Activated naive CD8-positive, alpha-beta T cell treated with anti-CD3 and anti-CD28 coated beads for 36 hours (primary cell): ENCODE data around the gene KAZN. TPM values are rescaled to one million over a fixed set of nuclear protein-coding genes. Genes with fewer than 3 reads are reported as not detected.
A peak's percentile ranks its signal among the peaks of the same experiment; 100 is the strongest.

Source experiments
- DNase-seq: peaks from one replicate; pipeline ENCODE4 v3.0.0; 2021
- H3K27ac Mint-ChIP-seq: one replicate; pipeline ENCODE4 v1.8.0; 2022; ENCODE audit warnings: mild to moderate bottlenecking, moderate library complexity, mixed read lengths
- H3K27me3 Mint-ChIP-seq: one replicate; pipeline ENCODE4 v1.8.0; 2022; ENCODE audit warnings: mild to moderate bottlenecking, mixed read lengths
- H3K36me3 Mint-ChIP-seq: one replicate; pipeline ENCODE4 v1.8.0; 2021; ENCODE audit warnings: mild to moderate bottlenecking, mixed read lengths
- H3K4me1 Mint-ChIP-seq: one replicate; pipeline ENCODE4 v1.8.0; 2021; ENCODE audit warnings: mixed read lengths
- H3K4me3 Mint-ChIP-seq: one replicate; pipeline ENCODE4 v1.8.0; 2022; ENCODE audit warnings: mild to moderate bottlenecking, moderate library complexity, mixed read lengths
- H3K9me3 Mint-ChIP-seq: one replicate; pipeline ENCODE4 v1.8.0; 2022; ENCODE audit warnings: mixed read lengths
- total RNA-seq, 2 experiments: library from RNA; stranded (reverse); gene quantifications; one replicate each; pipeline ENCODE4 v1.2.3, GENCODE V29; 2021

KAZN gene
- total RNA-seq, 2 experiments from 2014 or later = 0.74 to 1.5 TPM

DNA sequence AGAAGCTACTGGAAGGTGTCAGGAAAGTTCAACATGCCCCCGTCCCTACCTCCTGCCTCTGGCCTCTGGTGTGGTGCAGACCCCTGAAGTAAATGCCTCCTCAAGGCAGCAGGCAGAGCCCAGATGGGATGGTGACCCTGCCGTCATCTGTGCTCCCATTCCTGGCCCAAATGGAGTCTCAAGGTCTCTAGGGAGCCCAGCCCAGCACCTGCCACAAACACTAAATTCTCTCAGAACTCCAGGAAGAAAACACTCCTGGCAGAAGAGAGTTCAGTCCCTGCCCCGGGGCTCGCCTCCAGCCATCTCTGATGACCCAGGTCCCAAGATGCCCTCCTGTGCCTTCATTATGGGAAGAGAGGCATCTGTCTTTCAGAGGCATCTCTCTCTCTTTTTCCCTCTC lies 293.5 kb downstream of the KAZN start:
- Mint-ChIP-seq H3K27ac (no peak overlapping the region), H3K36me3 (no peaks in the 10 kb centered on the region), H3K9me3 (no peaks in the 10 kb centered on the region), H3K4me1 (no peaks in the 10 kb centered on the region), H3K27me3 (peaks cover 6% of the 10 kb centered on the region), H3K4me3 (no peak overlapping the region)
- no peak for DNase-seq

DNA sequence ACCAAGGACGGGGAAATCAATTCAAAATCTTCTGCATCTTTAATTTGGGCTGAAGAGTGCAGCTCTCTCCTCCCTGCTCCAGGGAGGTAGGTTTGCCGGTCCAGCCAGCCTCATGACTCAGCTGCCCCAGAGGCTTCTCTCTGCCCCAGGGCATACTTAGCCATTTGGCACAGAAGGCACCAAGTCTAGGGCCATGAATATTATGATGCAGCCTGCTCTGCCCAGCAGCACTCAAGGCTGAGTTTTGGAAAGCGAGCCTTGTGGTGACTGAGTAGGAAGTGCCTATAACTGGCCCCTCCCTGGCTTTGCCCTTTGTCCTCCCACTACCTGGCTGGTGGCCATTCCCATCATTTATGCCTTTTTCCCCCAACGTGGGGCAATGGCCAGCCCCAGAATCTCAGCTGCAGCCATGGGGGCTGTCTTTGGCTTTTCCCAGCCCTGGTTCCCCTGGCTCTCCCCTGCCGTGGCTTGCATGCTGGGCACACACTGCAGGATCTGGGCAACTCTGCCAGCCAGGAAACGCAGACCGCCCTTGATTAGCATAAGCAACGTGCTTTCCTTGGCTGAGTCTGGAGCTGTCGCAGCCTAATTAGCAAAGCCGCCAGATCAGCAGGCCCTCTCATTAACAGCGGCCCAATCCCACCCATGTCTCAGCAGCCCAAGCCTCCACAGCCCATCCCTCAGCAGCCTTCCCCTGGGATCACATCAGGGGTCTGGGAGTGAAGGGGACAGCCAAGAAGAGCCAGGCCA lies 296.5 kb downstream of the KAZN start:
- H3K4me1 Mint-ChIP-seq = no peaks in the 10 kb centered on the region
- no peak overlapping the region for H3K4me3 Mint-ChIP-seq
- no peak for DNase-seq
- H3K27me3 Mint-ChIP-seq = peaks cover 6% of the 10 kb centered on the region
- H3K36me3 Mint-ChIP-seq = no peaks in the 10 kb centered on the region
- H3K9me3 Mint-ChIP-seq = no peaks in the 10 kb centered on the region
- no peak overlapping the region for H3K27ac Mint-ChIP-seq

DNA sequence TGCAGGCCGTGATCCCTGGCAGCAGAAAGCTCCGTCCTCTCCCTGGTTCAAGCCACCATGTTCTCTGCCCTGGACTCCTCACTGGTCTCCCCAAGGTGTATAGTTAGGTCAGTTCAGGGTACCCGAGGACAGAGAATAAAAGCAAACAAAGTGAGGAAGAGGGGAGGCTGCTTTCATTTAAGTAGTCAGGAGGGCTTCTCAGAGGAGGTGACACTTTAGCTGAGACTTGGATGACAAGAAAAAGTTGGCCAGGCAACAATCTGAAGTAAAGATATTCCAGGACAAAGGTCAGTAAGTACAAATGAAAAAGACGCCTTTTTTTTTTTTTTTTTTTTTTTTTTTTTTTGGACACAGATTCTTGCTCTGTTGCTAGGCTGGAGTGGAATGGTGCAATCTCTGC lies 297.2 kb downstream of the KAZN start:
- no peak overlapping the region for H3K4me3 Mint-ChIP-seq
- no peaks in the 10 kb centered on the region for H3K9me3 Mint-ChIP-seq
- no peak for DNase-seq
- no peaks in the 10 kb centered on the region for H3K36me3 Mint-ChIP-seq
- no peak overlapping the region for H3K27ac Mint-ChIP-seq
- H3K4me1 Mint-ChIP-seq = no peaks in the 10 kb centered on the region
- peaks cover 6% of the 10 kb centered on the region for H3K27me3 Mint-ChIP-seq

DNA sequence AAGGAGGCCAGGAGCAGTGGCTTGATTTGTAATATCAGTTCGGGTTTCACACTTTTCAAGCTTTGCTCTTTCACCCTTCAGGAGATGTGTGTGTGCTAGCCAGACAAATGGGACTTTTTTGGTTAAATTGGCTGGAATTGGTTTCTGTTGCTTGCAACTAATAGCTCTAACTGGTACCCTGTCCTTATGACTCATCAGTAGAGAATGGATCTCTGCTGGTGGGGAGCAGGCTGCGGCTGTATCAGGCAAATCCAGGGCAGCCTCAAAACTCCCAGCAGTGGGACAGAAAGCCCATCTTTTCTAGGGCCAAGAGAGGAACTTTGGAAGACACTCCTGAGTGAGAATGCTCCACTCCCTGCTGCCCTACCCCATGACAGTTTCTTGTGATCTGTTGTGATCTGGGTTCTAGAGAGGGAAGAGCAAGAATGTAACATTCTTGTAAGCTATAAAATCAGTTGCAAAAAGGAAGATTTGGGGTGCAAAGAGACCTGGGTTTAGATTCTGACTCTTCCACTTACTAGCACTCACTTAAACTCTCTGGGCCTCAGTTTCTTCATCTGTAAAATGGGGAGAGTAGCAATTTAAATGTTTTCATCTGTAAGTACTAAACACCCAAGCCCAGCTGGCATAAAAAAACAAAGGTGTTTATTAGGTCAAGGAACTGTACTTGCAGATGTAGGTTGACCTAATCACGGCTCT lies 298.0 kb downstream of the KAZN start:
- DNase-seq = no peak
- Mint-ChIP-seq H3K36me3 (no peaks in the 10 kb centered on the region), H3K4me1 (no peaks in the 10 kb centered on the region), H3K27me3 (peaks cover 6% of the 10 kb centered on the region), H3K4me3 (no peak overlapping the region), H3K27ac (peak overlapping the region; percentile 16), H3K9me3 (no peaks in the 10 kb centered on the region)

DNA sequence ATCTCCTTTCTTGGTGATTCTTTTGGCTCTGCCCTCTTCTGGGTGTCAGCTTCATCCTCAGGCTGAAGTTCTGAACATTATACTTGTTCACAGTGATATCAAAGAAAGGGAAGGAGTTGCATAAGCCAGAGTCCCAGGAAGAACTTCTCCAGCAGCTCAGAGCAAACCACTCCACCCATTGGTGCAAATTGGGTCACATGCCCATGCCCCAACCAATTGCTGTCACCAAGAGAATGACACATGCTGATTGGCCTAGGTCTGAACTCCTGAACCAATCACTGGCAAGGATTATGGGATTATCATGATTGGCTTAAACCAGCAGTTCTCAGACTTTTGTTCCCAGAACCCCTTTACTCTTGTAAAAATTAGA lies 298.6 kb downstream of the KAZN start:
- Mint-ChIP-seq H3K4me1 (no peaks in the 10 kb centered on the region), H3K4me3 (peak overlapping the region; percentile 43), H3K27ac (peak overlapping the region; percentile 16), H3K36me3 (no peaks in the 10 kb centered on the region), H3K9me3 (no peaks in the 10 kb centered on the region), H3K27me3 (peaks cover 6% of the 10 kb centered on the region)
- DNase-seq = no peak

DNA sequence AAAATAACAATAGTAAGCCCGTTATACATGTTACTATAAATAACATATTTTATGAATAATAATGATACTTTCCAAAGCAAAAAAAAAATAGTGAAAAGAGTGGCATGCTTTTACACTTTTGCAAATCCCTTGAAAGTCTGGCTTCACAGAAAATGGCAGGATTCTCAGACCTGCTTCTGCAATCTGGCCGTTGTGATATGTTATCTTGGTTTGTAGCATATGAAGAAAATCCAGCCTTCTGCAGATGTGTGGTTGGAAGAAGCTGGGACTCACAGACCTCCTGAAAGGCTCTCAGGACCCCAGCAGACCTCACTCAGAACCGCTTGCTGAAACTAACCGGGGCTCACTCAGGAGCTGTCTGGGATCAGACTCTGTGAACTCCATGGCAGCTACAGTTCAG lies 299.1 kb downstream of the KAZN start:
- DNase-seq = no peak
- Mint-ChIP-seq H3K4me1 (no peaks in the 10 kb centered on the region), H3K27ac (no peak overlapping the region), H3K36me3 (no peaks in the 10 kb centered on the region), H3K4me3 (no peak overlapping the region), H3K9me3 (no peaks in the 10 kb centered on the region), H3K27me3 (peaks cover 1% of the 10 kb centered on the region)

DNA sequence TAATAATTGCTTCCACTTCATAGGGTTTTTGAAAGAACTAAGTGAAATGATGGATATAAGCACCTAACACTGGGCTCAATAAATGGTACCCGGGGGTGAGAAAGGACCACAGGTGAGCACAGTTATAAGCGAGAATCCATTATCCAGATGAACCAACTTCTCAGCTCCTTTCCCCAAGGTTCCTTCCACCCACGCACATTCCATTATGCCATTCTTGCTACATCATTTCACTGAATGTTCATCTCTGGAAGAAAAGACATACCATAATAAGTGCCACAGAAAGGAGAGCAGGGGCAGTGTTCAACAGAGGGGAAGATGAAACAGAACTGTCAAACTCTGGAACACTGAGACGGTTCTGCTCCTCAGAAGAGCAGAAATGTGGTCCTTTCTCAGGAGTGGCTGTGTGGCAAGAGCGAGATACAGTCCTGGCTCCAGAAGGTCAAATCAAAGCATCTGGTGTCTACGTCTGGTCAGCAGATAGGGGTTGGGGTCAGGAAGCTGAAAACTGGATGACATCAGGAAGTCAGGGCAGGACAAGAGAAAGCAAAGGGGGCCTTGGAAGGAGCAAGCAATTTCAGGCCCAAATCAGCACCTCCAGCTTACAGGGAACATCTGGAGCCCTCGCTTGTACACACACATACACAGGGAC lies 299.6 kb downstream of the KAZN start:
- Mint-ChIP-seq H3K4me1 (no peaks in the 10 kb centered on the region), H3K9me3 (no peaks in the 10 kb centered on the region), H3K4me3 (no peak overlapping the region), H3K27ac (no peak overlapping the region), H3K27me3 (no peaks in the 10 kb centered on the region), H3K36me3 (no peaks in the 10 kb centered on the region)
- DNase-seq = no peak

DNA sequence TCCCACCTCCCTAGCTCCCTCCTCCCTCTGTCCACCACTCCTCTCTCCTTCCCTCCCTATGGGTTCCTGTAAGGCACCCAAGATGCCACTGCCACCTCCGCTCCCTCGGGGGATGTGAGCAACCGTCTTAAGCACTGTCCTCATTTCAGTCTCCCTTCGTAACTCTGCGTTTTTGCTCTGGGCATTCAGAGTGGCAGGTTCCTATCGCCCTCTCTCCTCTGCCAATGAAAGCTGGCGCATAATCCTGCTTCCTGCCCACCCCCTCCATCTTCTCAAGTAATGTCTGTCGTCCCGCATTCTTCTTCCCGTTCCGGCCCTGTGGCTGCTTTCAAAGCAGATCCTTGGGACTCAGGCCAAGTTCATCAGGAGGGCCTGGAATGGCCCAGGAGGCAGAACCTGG lies 301.2 kb downstream of the KAZN start:
- H3K36me3 Mint-ChIP-seq = no peaks in the 10 kb centered on the region
- no peak overlapping the region for H3K27ac Mint-ChIP-seq
- no peak overlapping the region for H3K4me3 Mint-ChIP-seq
- no peaks in the 10 kb centered on the region for H3K27me3 Mint-ChIP-seq
- no peak for DNase-seq
- H3K4me1 Mint-ChIP-seq = no peaks in the 10 kb centered on the region
- no peaks in the 10 kb centered on the region for H3K9me3 Mint-ChIP-seq

DNA sequence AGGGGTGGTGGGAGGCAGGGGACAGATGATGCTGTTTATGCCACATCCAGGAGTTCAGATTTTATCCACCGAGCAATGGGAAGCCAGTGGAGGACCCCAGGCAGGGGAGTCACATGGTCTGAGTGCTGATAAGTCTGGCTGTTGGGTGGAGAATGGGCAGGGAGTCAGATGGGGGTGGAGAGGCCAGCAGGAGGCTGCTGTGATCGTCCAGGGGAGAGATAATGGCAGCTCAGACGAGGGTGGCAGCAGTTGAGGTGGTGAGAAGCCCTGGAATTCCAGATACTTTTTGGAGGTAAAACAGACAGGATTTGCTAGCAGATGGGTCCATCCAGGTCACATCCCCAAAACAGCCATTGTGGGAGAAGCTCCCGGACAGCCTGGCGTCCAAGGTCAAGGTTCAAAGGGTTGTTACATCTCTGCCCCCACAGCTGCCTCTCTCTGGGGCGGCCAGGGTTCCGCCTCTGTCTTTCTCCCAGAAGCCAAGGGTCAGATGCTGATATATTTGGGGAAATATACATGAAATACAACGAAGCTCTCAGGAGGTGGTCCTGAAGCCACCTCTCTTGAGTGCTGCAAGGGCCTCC lies 303.0 kb downstream of the KAZN start:
- Mint-ChIP-seq H3K36me3 (no peaks in the 10 kb centered on the region), H3K4me1 (no peaks in the 10 kb centered on the region), H3K4me3 (no peak overlapping the region), H3K9me3 (no peaks in the 10 kb centered on the region), H3K27ac (no peak overlapping the region), H3K27me3 (no peaks in the 10 kb centered on the region)
- no peak for DNase-seq

DNA sequence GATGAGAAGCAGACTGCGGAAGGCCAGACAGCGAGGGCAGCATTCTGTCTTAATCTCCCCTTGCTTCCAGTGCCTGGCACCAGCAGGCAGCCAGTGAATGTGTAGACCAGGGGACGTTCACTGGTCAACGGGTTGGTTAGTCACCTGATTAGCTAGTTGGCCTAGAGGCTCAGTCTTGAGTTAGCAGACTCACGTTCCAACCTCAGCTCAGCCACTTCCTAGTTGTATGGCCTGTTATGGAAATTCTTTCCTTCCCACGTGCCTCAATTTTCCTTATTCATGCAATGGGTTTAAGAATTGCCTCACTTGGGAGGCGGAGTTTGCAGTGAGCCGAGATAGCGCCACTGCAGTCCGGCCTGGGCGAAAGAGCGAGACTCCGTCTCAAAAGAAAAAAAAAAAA lies 305.4 kb downstream of the KAZN start:
- Mint-ChIP-seq H3K4me3 (no peak overlapping the region), H3K9me3 (no peaks in the 10 kb centered on the region), H3K27ac (no peak overlapping the region), H3K27me3 (no peaks in the 10 kb centered on the region), H3K36me3 (no peaks in the 10 kb centered on the region), H3K4me1 (no peaks in the 10 kb centered on the region)
- no peak for DNase-seq

DNA sequence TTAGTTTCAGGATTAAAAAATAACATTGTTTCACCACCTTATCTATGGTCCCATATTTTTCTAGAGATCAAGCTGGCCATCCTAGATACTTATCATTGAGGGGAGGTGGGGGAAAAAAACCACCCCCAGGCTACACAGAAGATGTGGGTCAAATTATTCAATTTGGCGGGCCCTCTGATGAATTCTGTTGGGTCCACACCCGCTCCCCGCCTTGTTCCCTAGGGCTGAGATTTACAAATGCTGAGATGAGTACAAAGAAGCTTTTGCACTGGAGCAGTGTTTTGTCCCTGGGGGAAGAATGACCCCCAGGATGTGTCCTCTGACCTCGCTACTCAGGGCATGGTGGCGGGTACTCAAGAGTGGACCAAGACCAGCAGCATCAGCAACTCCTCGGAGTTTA lies 308.2 kb downstream of the KAZN start:
- Mint-ChIP-seq H3K36me3 (no peaks in the 10 kb centered on the region), H3K27me3 (no peaks in the 10 kb centered on the region)

DNA sequence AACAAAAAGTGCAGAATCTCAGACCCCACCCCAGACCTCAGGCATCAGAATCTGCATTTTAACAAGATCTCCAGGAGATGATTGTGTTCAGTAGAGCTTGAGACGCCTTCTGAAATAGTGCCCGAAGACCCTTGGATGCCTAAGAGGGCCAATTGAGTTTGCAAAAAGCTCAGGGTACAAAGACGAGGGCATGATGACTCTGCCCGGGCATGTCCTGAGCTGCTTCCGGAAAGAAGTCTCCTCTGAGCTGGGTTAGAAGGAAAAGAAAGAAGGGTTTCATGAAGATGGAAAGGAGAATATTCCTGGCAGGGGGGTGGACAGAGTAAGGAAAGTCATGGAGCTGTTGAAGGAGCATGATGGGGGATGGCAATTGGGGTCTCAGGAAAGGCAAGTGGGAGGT lies 308.9 kb downstream of the KAZN start:
- H3K4me3 Mint-ChIP-seq = no peak overlapping the region
- H3K9me3 Mint-ChIP-seq = no peaks in the 10 kb centered on the region
- H3K36me3 Mint-ChIP-seq = no peaks in the 10 kb centered on the region
- DNase-seq = no peak
- no peaks in the 10 kb centered on the region for H3K4me1 Mint-ChIP-seq
- H3K27me3 Mint-ChIP-seq = no peaks in the 10 kb centered on the region
- H3K27ac Mint-ChIP-seq = no peak overlapping the region

More for the DNA sequence above, 308.2 kb downstream of the KAZN start:
- Mint-ChIP-seq H3K27ac (no peak overlapping the region), H3K4me3 (no peak overlapping the region), H3K4me1 (no peaks in the 10 kb centered on the region), H3K9me3 (no peaks in the 10 kb centered on the region)
- no peak for DNase-seq

DNA sequence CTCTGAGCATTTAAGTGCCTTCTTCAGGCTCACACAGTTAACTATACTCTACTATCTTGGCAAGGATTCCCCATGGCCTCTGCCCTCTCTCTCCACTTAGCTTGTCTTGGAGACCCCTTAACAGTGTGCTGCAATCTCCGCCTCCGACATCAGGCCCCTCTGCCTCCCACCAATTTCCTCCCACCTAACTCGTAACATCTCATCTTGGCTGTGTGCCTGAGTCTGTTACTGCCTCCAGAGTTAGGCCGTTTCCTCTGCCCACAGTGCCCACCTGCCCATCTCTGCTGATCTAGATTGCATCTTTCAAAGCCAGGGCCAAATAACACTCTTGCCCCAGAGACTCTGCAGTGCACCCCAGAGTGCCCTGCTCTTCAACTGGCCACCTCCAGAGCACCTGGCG lies 310.8 kb downstream of the KAZN start:
- no peak overlapping the region for H3K27ac Mint-ChIP-seq

DNA sequence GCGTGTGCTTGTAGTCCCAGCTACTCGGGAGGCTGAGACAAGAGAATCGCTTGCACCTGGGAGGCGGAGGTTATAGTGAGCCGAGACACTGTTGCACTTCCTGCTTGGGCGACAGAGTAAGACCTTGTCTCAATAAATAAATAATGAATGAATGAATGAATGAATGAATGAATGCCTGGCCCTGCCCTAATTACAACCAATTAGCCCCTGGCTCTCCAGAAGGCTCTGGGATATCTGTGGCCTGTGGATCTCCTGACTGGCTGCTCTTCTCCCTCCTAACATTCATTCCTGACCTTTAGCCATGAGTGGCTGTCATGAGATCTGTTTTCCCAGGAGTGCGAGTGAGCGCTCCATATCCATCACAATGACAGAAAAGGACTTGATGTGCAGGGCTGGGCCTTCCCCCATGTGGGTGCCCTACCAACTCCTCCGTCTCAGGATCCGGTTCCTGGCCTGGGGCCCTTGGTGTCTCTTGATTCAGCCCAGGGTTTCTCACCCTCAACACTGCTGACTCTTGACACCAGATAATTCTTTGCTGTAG lies 311.5 kb downstream of the KAZN start:
- H3K27ac Mint-ChIP-seq = no peak overlapping the region

More for the DNA sequence above, 310.8 kb downstream of the KAZN start:
- H3K27me3 Mint-ChIP-seq = no peaks in the 10 kb centered on the region
- H3K4me3 Mint-ChIP-seq = no peak overlapping the region
- no peaks in the 10 kb centered on the region for H3K9me3 Mint-ChIP-seq
- H3K36me3 Mint-ChIP-seq = no peaks in the 10 kb centered on the region
- no peaks in the 10 kb centered on the region for H3K4me1 Mint-ChIP-seq
- DNase-seq = no peak

More for the DNA sequence above, 311.5 kb downstream of the KAZN start:
- H3K27me3 Mint-ChIP-seq = no peaks in the 10 kb centered on the region
- H3K4me3 Mint-ChIP-seq = no peak overlapping the region
- H3K9me3 Mint-ChIP-seq = no peaks in the 10 kb centered on the region
- DNase-seq = no peak
- no peaks in the 10 kb centered on the region for H3K36me3 Mint-ChIP-seq
- H3K4me1 Mint-ChIP-seq = no peaks in the 10 kb centered on the region
